Natural killer cell (primary cell): ENCODE results near the gene CABS1. TPM values are rescaled to one million over a fixed set of nuclear protein-coding genes. Genes with fewer than 3 reads are reported as not detected.

ENCODE experiments used
- ATAC-seq, 3 donors: fragments of 150-1000 bp in 2 of 3; fragments of 200-7000 bp in 1 of 3; cut with Tn5 transposase; 1 replicate in 1 of 3; 2 replicates in 2 of 3; pipeline ENCODE4 v1.10.0; 2021; ENCODE audit warnings: mild to moderate bottlenecking in 2 of 3, moderate library complexity in 2 of 3
- DNase-seq, 2 donors: peaks; one replicate each; pipeline versions ENCODE4 v3.0.0 to v3.0.0-alpha.2; 2013 to 2021; ENCODE audit warnings: mixed read lengths in 1 of 2
- H3K27ac ChIP-seq: one replicate; pipeline ENCODE4 v1.5.1; 2013; ENCODE audit warnings: mild to moderate bottlenecking, low read length
- H3K27me3 ChIP-seq: one replicate; pipeline ENCODE4 v1.6.1; 2013; ENCODE audit warnings: low read length; ENCODE audit not compliant: control insufficient read depth, insufficient read depth
- H3K36me3 ChIP-seq: one replicate; pipeline ENCODE4 v1.6.1; 2013; ENCODE audit warnings: low read length; ENCODE audit not compliant: control insufficient read depth, insufficient read depth
- H3K4me1 ChIP-seq: one replicate; pipeline ENCODE4 v1.6.1; 2013; ENCODE audit warnings: low read length; ENCODE audit not compliant: control insufficient read depth, insufficient read depth
- H3K4me3 ChIP-seq: one replicate; pipeline ENCODE4 v1.5.1; 2013; ENCODE audit warnings: low read length
- H3K9me3 ChIP-seq: one replicate; pipeline ENCODE4 v1.6.1; 2013; ENCODE audit warnings: low read length; ENCODE audit not compliant: control insufficient read depth, insufficient read depth
- H3K27ac Mint-ChIP-seq, 2 donors: one replicate each; pipeline ENCODE4 v1.8.0; 2022; ENCODE audit warnings: mild to moderate bottlenecking in 2 of 2, mixed read lengths in 2 of 2, moderate library complexity in 1 of 2
- H3K27me3 Mint-ChIP-seq, 2 donors: one replicate each; pipeline ENCODE4 v1.8.0; 2022; ENCODE audit warnings: low read depth in 2 of 2, mixed read lengths in 2 of 2
- H3K36me3 Mint-ChIP-seq: one replicate; pipeline ENCODE4 v1.8.0; 2022; ENCODE audit warnings: mixed read lengths
- H3K4me1 Mint-ChIP-seq, 2 donors: one replicate each; pipeline ENCODE4 v1.8.0; 2022; ENCODE audit warnings: mixed read lengths in 2 of 2
- H3K4me3 Mint-ChIP-seq: one replicate; pipeline ENCODE4 v1.8.0; 2022; ENCODE audit warnings: mild to moderate bottlenecking, moderate library complexity, mixed read lengths
- H3K9me3 Mint-ChIP-seq, 2 donors: one replicate each; pipeline ENCODE4 v1.8.0; 2022; ENCODE audit warnings: mixed read lengths in 2 of 2
- CTCF ChIP-seq: fragments of 200-600 bp; IDR thresholded peaks from one replicate; pipeline ENCODE4 v1.8.0; 2022; ENCODE audit warnings: antibody characterized with exemption
- WGBS: methylation state at CpG from one replicate; pipeline ENCODE4 v1.1.7; 2013; ENCODE audit warnings: missing lambda C conversion rate; ENCODE audit not compliant: insufficient coverage; 5-methylcytosine and 5-hydroxymethylcytosine counted together
- intact Hi-C: fragments of 100-400 bp; cut with micrococcal nuclease; formaldehyde crosslinking; loops from one replicate; pipeline ENCODE4 v1.14.2; 2022
- total RNA-seq, 4 donors: library from RNA; stranded (reverse); fragments of 120-200 nt in 1 of 4; gene quantifications; one replicate each; pipeline versions ENCODE4 v1.2.3 to v1.2.4, GENCODE V29; 2013 to 2022

Gene CABS1
- total RNA-seq, 3 donors from 2014 or later (not counting 1 experiment from before 2014, with no cell fraction given): not detected

DNA sequence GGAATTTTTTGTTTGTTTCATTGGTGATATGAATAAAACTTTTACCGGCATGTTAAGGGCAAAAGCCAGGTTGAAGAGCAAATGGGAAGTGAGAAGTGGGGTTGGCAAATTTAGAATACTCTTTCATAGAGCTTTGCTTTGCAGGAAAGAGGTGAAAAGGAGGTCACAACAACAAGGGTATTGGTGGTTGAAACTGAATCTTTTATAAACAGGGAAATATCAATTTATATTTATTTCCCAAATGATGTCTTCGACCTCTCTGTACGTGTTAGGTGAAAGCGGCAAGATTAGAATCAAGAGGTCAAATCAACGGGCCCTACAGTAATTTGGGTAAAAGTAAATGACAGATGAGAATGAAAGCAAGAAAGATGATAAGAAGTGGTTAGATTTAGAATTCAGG, 29.2 kb downstream of the CABS1 start:
- Histone ChIP-seq H3K36me3 (no peaks in the 10 kb centered on the region), H3K4me3 (no peak overlapping the region), H3K27me3 (no peaks in the 10 kb centered on the region), H3K9me3 (no peaks in the 10 kb centered on the region), H3K4me1 (no peaks in the 10 kb centered on the region), H3K27ac (no peak overlapping the region)
- H3K4me3 Mint-ChIP-seq: no peak overlapping the region
- ATAC-seq (no peak), DNase-seq (no peak)
- no peaks in the 10 kb centered on the region for H3K4me1 Mint-ChIP-seq
- 95% methylated on average over 5 of the region's 5 CpGs for WGBS
- no peak overlapping the region for H3K27ac Mint-ChIP-seq
- no peaks in the 10 kb centered on the region for H3K36me3 Mint-ChIP-seq
- H3K27me3 Mint-ChIP-seq: no peaks in the 10 kb centered on the region
- TF ChIP-seq CTCF: no peak
- intact Hi-C loops: no loop called here
- H3K9me3 Mint-ChIP-seq: peaks cover 3 to 4% of the 10 kb centered on the region in 2 donors

DNA sequence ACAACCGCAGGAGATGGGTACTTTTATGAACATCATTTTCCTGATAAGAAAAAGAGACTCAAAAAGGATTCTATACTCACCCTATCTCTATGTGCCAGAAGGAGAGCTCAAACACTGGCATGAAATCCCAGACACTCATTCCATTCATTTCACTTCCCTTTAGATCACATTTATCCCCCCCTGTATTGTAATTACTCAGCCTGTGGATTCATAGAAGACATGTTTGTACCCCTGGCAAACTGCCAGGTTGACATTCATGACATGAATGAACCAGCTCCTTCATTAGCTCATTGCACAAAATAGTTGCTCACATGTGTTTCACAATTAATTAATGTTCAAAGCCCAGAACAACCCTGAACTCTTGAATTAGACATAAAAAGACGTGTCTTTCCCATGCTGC, 30.7 kb downstream of the CABS1 start:
- Histone ChIP-seq H3K4me1 (no peaks in the 10 kb centered on the region), H3K27ac (no peak overlapping the region), H3K36me3 (no peaks in the 10 kb centered on the region), H3K4me3 (no peak overlapping the region), H3K9me3 (no peaks in the 10 kb centered on the region), H3K27me3 (no peaks in the 10 kb centered on the region)
- WGBS: 84% methylated on average over 2 of the region's 2 CpGs
- H3K36me3 Mint-ChIP-seq: no peaks in the 10 kb centered on the region
- H3K27me3 Mint-ChIP-seq: no peaks in the 10 kb centered on the region
- no peak for ATAC-seq
- no peak for TF ChIP-seq CTCF
- no peak overlapping the region for H3K27ac Mint-ChIP-seq
- DNase-seq: no peak
- no peaks in the 10 kb centered on the region for H3K4me1 Mint-ChIP-seq
- H3K9me3 Mint-ChIP-seq: peaks cover 3 to 4% of the 10 kb centered on the region in 2 donors
- intact Hi-C loops: no loop called here
- H3K4me3 Mint-ChIP-seq: no peak overlapping the region

- Mint-ChIP-seq H3K9me3 (peaks cover 3 to 7% of the 10 kb centered on the region in 2 donors), H3K27me3 (no peaks in the 10 kb centered on the region), H3K4me1 (no peaks in the 10 kb centered on the region), H3K27ac (no peak overlapping the region), H3K36me3 (no peaks in the 10 kb centered on the region), H3K4me3 (no peak overlapping the region)
- H3K36me3 ChIP-seq: no peaks in the 10 kb centered on the region
- intact Hi-C loops: no loop called here
- ATAC-seq (no peak), DNase-seq (no peak)
- no peaks in the 10 kb centered on the region for H3K27me3 ChIP-seq
- H3K4me3 ChIP-seq: no peak overlapping the region
- TF ChIP-seq CTCF: no peak
- no peak overlapping the region for H3K27ac ChIP-seq
- WGBS: 100% methylated on average over 1 of the region's 1 CpG
- no peaks in the 10 kb centered on the region for H3K4me1 ChIP-seq
- no peaks in the 10 kb centered on the region for H3K9me3 ChIP-seq
Measured at GRCh38 chr4:70367813-70368212, 33.0 kb downstream of the CABS1 start.

DNA sequence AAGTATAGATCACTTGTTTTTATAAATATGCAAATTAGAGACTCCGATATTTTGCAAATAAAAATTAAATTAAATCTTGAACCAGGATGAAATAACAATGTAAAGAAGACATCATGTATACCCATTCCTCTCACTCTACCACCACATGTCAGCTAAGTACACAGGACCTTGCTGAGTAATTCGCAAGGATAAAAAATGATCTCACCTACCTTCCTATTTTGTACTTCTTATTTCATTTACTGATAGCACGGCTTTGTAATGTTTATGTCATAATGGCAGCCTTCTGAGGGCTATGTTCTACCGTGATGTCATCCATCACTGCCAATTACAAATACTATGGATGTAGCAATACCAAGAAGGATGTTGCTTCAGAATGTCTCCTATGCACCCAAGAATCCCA, 37.2 kb downstream of the CABS1 start:
- Mint-ChIP-seq H3K9me3 (peaks cover 0 to 16% of the 10 kb centered on the region in 2 donors), H3K4me1 (no peaks in the 10 kb centered on the region), H3K36me3 (no peaks in the 10 kb centered on the region), H3K27me3 (no peaks in the 10 kb centered on the region), H3K4me3 (no peak overlapping the region), H3K27ac (no peak overlapping the region)
- DNase-seq (no peak), ATAC-seq (no peak)
- H3K4me3 ChIP-seq: no peak overlapping the region
- H3K27ac ChIP-seq: no peak overlapping the region
- no peaks in the 10 kb centered on the region for H3K27me3 ChIP-seq
- TF ChIP-seq CTCF: no peak
- H3K4me1 ChIP-seq: no peaks in the 10 kb centered on the region
- no peaks in the 10 kb centered on the region for H3K9me3 ChIP-seq
- 93% methylated on average over 3 of the region's 4 CpGs for WGBS
- intact Hi-C loops: no loop called here
- no peaks in the 10 kb centered on the region for H3K36me3 ChIP-seq
